HG03521 (cell line): Measurements from ENCODE around the gene PRC1.
A peak's percentile ranks its signal among the peaks of the same experiment; 100 is the strongest.

Experiments
- ATAC-seq: cut with Tn5 transposase; IDR thresholded peaks from one replicate; pipeline ENCODE4 v1.9.1; 2021; ENCODE audit warnings: mild to moderate bottlenecking, moderate library complexity; ENCODE audit not compliant: unreplicated experiment

PRC1 gene

DNA sequence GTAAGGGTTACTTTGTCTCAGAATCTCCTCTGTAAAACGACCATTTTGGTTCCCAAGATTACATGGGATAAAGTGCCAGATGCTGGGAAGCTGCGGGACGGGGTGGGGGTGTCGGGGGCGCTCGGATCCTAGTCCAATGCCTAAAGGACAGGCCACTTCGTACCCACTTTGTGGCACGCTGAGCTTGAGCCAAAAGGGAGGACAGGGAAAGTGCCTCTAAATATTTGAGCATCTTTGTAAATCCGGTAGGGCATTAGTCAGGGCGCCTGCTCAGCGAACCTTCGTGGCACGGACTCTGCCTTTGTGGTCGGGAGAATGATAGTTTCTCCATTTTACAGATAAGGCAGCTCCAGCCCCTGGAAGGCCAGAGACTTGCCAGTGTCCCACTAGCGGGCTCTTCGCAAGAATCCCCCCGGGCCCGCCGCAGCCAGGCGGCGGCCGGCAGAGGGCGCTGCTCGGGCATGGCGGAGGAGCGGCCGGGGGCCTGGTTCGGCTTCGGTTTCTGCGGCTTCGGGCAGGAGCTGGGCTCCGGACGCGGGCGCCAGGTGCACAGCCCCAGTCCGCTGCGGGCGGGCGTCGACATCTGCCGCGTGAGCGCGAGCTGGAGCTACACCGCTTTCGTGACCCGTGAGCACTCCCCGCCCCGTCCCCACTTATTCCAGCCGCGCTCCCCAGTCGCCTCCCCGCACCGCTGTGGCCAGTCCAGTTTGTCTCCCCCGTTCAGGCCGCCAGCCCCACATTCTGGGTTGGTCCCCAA is 37.9 kb downstream of the PRC1 start:
- peak; percentile 29 for ATAC-seq

DNA sequence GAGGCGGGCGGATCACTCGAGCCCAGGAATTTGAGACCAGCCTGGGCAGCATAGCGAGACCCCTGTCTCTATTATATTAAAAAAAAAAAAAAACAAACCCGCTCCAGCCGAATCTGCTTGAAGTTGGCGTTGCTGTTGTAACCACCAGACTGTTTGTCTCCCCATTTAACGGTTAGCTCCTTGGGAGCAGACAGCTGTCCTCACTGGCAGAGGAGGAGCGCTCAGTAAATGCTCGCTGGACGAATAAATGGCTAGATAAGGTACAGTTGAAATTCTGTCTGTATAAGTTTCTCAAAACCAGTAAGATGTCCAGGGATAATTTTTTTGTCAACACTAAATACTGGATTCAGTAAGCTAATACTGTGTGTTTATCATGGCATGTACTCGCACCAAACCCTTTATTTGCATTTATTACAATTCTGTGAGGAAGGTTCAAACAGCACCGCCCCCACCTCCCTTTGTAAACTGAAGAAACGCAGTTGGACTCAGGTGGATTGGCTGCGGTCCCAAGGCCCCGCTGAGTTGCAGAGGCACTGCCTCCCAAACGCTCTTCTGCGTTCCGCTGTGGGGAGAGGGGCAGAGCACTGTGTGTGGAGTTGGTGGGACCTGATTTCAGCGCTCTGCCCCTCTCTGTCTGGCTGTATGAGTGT is 38.6 kb downstream of the PRC1 start:
- ATAC-seq = no peak

DNA sequence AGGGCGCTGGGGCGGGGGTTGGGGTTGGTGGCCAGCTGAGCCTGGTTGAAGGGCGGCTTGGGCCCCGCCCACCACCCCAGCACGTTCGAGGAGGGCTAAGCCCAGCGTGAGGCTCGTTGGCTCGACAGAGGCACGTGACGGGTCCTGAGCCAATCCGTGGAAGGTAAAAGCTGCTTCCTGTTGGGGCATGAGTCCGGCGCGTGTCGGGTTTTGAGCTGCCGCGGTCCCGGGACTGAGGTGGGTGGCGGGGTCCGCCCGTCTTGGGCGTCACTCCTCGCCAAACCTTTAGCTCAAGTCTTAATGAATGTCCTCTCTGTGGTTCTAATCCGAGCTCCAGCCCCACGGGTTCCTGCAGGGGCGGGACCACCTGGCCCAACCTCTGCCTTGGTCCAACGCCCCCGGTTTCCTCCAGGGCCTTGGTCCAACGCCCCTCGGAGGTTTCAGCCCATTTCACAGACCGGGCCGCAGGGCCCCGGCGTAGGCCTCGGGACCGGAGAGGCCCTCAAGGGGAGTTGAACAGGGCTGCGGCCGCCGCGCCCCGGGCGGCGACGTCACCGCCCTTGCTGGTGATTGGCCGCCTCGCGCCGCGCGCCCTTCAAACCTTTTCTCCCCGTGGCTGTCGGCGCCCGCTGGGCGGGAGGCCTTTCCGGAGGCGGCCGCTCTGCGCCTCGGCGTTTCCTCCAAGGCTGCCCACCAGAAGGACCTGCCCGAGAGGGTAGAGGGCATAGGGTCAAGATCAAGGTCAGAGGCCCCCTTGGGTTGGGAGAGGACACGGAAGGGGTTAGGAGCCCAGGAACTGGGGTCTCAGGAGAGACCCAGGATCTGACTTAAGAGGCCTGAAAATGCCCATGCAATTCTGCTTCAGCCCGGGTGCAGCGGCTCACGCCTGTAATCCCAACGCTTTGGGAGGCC is 39.4 kb downstream of the PRC1 start, which contains the start of gene RCCD1:
RCCD1 (plus strand) TSS at position 173 of the 912 bp plus-strand sequence. CDS start 1,851 bp downstream, outside the sequence.
- ATAC-seq = peak; percentile 89

DNA sequence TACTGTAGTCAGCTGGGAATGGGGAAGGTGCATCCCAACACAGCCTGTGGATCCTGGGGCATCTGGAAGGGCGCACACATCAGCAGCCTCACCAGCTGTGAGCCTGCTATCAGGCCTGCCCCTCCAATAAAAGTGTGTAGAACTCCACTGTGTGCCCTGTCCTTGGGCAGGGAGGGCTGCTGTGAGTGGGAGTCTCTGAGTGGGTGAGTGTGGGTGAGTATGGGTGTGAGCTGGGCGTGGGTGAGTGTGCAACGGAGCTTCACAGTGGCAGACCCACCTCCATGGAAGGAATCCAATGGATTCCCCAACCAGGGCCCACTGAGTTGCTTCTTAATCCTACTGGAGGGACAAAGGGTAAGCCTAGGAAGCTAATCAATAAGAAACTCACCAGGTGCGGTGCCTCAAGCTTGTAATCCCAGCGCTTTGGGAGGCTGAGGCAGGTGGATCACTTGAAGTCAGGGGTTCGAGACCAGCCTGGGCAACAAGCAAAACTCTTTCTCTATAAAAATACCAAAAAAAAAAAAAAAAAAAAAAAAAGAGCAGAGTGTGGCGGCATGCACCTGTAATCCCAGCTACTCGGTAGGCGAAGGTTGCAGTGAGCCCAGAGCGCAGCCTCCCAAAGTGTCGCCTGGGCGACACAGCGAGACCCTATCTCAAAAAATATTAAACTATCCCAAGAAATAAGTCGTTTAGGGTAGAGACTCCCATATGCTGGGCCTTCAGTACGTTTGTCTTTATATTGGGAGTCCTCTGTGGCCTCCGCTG is 40.2 kb downstream of the PRC1 start:
- no peak for ATAC-seq

DNA sequence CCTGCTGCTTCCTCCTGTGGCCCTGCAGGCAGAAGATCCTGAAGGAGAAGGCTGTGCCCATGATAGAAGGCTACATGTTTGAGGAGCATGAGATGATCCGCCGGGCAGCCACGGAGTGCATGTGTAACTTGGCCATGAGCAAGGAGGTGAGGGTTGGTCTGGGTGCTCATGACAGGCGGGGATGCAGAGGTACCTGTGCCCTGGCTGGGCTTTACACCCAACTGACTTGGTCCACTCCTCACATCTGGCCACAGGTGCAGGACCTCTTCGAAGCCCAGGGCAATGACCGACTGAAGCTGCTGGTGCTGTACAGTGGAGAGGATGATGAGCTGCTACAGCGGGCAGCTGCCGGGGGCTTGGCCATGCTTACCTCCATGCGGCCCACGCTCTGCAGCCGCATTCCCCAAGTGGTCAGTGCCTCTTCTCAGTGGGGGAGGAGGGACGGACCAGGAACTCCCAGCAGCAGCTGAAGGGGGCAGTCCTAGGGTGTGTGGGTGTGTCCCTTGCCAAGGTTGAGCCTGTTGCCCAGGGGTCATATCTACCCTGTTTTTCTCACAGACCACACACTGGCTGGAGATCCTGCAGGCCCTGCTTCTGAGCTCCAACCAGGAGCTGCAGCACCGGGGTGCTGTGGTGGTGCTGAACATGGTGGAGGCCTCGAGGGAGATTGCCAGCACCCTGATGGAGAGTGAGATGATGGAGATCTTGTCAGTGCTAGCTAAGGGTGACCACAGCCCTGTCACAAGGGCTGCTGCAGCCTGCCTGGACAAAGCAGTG is 41.2 kb downstream of the PRC1 start:
- no peak for ATAC-seq

DNA sequence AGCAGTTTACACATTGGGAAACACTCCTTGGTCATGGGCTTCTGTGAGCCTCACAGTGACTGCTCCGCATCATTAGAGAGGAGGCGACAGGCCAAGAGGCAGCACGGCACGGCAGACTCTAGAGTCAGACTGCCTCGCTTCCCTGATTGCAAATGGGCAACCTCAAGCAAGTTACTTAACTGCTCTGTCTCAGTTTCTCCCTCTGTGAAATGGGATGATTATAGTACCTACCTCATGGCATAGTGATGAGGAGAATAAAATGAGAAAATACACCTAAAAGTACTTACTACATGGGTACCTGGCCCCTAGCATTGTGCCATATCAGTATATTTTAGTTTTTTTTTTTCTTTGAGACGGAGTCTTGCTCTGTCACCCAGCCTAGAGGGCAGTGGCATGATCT is 43.7 kb downstream of the PRC1 start:
- no peak for ATAC-seq

DNA sequence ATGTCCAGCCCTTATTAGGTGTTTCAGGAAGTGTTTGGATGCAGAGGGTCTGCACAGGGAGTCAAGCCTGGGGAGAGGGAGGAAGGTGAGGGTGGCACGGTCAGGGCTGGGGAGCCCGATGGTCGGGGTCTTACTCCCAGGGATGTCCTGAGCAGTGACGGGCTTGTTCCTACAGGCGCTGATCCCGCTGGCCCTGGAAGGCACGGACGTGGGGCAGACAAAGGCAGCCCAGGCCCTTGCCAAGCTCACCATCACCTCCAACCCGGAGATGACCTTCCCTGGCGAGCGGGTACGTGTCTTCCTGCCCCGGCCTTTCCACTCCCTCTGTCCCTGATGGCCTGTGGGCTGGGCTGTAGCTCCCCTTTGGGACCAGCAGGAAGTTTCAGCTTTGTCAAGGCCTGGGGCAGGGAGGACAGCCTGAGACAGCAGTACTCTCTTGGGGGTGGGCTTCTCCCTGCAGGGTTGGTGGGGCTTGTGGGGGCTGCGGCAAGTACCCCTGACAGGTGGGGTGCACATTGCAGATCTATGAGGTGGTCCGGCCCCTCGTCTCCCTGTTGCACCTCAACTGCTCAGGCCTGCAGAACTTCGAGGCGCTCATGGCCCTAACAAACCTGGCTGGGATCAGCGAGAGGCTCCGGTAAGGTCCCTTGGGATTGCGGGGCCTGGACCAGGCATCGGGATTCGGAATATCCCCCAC is 44.2 kb downstream of the PRC1 start:
- no peak for ATAC-seq

DNA sequence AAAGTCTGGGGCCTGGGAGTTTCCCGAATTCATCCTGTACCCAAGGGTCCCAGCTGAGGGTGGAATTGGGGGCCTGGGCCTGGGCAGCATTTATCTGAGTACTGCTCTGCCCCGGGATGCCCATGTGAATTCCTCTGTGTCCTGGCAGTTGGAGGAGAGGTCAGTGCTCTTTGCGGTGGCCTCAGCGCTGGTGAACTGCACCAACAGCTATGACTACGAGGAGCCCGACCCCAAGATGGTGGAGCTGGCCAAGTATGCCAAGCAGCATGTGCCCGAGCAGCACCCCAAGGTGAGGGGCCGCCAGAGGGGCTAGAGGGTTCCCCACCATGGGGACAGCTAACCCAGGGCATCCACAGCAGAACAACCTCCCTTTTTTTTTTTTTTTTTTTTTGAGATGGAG is 45.8 kb downstream of the PRC1 start:
- ATAC-seq = no peak

DNA sequence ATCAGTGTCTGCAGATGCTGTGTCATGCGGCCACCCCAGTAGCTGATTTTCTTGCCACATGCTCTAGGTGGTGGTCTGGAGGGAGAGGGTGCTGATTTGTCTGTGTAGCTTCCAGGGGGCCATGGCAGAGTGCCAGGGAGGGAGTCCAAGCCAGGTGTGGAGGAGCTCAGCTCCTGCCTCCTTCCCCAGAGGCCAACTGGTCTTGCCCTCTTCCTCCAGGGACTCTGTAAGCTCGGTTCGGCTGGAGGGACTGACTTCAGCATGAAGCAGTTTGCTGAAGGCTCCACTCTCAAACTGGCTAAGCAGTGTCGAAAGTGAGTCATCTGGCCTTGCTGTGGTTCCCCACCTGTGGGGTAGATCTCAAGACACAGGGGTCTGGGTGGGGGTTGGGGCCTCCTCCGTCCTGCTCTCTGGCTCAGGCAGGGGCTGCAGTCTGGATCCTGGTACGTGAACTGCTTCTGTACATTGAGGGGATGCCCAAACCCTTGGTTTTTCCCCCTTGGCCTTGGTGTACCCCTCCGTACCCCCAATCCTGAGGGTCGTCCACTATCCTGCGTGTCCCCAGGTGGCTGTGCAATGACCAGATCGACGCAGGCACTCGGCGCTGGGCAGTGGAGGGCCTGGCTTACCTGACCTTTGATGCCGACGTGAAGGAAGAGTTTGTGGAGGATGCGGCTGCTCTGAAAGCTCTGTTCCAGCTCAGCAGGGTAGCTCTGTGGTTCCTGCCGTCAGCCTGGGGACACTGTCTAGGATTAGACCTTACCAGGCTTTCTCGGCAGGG is 46.6 kb downstream of the PRC1 start:
- no peak for ATAC-seq

DNA sequence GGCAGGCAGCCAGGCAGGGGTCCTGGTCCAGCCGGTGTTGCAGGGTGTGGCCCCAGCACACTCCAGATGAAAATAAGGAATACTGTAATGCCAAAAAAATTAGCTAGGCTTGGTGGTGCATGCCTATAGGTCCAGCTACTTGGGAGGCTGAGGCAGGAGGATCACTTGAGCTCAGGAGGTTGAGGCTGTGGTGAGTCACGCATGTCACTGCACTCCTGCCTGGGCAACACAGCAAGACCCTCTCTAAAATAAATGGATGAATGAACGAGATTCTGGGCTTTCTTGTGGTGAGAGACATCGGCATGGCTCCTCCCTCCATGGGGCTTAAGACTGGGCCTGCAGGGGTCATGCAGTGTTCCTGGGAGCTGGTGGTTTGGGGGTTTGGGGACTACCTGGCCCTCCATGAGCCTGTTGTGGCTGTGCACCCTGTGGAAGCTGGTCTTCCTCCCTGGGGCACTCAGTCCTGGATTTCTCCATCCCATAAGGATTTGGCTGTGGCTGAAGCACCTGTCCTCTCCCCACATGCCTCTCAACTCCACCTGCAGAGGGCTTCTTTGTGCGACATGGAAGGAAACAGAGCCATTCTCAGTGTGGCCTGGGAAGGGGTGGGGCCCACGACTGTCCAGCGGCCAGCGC is 47.3 kb downstream of the PRC1 start:
- no peak for ATAC-seq

DNA sequence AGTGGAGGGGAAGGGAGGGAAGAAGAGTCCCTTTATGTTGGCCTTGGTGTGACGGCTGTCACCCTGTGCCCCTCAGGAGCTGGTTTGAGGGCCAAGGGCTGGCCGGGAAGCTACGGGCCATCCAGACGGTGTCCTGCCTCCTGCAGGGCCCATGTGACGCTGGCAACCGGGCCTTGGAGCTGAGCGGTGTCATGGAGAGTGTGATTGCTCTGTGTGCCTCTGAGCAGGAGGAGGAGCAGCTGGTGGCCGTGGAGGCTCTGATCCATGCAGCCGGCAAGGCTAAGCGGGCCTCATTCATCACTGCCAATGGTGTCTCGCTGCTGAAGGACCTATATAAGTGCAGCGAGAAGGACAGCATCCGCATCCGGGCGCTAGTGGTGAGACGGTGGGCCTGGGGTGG is 47.8 kb downstream of the PRC1 start:
- ATAC-seq = no peak

DNA sequence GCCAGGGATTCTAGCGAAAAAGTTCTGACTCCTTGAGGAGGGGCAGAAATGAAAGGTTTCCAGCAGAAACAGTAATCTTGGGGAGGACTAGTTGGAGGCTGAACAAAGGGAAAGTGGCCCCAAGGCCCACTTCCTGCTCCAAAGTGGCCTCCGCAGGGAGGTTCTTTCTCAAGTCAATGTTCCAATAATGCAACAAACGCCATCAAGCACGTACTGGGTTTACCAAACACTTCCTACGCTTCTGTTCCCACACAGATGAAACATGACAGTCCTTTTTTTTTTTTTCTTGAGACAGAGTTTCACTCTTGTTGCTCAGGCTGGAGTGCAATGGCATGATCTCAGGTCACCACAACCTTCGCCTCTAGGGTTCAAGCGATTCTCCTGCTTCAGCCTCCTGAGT is 49.2 kb downstream of the PRC1 start:
- no peak for ATAC-seq

DNA sequence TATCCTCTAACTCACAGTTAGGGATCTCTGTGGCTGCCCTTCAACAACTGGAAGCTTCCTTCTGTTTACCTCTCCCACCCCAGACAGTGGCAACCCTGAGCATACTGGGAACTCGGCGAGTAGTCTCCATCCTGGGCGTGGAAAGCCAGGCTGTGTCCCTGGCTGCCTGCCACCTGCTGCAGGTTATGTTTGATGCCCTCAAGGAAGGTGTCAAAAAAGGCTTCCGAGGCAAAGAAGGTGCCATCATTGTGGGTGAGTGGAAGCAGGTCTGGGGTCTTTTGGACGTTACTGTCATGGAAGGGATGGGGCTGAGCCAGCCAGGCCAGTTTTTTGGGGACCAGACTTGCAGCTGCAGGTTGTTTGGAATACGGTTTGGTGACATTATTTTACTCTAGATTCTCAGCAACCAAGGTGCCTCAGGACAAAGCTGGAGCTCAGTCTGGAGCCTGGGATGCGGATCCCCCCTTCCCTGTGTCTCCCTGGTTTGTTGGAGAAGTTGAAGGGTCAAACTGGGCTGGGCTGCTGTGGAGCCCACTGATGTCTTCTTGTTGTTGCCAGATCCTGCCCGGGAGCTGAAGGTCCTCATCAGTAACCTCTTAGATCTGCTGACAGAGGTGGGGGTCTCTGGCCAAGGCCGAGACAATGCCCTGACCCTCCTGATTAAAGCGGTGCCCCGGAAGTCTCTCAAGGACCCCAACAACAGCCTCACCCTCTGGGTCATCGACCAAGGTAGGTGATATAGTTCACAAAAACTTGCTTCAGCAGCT is 51.8 kb downstream of the PRC1 start:
- ATAC-seq = no peak

DNA sequence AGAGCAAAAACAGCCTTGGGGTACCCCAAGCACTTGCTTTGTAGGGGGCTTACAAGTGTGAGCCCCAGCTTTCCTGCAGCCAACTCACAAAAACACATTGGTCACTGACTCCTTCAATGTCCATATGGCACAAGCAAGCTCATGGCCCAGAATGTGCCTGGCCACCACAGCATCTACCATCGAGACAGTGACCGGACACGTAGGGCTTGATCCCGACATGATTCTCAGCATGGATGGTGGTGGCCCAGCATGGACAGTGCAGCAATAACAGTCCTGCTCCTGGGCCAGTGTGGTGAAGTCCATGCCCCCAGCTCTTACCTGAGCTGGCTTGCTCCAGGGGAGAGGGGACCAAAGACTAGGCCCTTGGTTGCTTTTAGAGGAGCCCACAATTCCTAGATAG is 53.3 kb downstream of the PRC1 start:
- ATAC-seq = no peak

DNA sequence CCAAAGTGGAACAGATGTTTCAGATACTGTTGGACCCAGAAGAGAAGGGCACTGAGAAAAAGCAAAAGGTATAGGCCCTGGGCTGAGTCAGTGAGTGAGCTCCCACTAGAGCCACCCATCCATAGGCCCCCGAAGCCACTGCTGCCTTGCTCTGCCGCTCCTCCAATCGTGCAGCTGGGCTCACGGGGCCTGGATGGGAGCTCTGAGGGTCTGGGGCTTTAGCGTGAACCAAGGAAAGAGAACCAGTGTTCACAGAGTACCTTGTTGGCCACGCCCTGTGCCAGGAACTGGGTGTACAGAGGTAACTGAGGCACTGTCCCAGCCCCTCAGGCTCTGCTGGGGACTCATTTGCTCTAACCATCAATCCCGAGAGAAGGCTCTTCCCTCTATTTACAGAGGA is 54.6 kb downstream of the PRC1 start:
- ATAC-seq = no peak

DNA sequence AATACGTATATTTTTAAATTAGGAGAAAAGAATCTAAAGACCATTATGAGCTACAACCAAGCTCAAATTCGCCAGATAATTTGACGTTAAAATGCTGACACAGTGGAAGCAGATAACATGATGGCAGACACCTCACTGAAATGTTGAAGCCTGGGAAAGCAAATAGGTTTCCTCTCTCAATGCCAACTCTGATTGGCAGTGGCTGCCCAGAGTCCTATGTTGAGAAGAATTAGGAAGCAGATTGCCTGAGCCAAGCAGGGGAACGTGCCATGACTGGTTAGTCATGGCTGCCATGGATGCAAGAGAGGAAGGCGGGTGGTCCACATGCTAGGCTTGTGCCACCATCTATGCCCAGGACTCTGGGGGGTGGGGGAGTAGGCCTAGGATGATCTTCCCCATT is 56.1 kb downstream of the PRC1 start:
- ATAC-seq = no peak

DNA sequence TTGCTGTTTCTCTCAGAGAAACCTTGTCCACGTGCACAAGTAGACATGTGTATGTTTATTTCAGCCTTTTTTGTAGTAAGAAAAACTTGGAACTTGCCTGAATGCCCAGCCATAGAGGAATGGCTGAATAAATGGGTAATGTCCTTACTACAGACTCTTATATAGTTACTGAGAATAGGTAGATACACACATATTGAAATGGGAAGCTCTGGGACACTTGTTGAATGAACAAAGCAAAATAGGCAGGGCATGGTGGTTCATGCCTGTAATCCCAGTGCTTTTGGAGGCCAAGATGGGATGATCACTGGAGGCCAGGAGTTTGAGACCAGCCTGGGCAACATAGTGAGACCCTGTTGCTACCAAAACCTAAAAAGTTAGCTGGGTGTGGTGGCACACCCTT is 57.5 kb downstream of the PRC1 start:
- no peak for ATAC-seq
